Stimulated activated CD4-positive, alpha-beta T cell treated with anti-CD3 and anti-CD28 coated beads, TNF-alpha, amount 100 ng/mL, for 24 hours (primary cell): ENCODE measurements around the gene AGAP1.

ENCODE experiments used
- DNase-seq, 3 experiments: peaks; one replicate each; pipeline ENCODE4 v3.0.0-alpha.2; 2020; ENCODE audit warnings: low read depth in 3 of 3

AGAP1 gene

GRCh38 chr2:236170590-236171165 lies 676.8 kb downstream of the AGAP1 start:
- DNase-seq = no peak

GRCh38 chr2:236171181-236171679 lies 677.4 kb downstream of the AGAP1 start:
- DNase-seq = no peak

GRCh38 chr2:236171680-236172254 lies 677.9 kb downstream of the AGAP1 start:
- DNase-seq = no peak

- no peak for DNase-seq
Observed at GRCh38 chr2:236172255-236173035, 678.6 kb downstream of the AGAP1 start.

- no peak for DNase-seq
Observed at GRCh38 chr2:236173036-236173728, 679.3 kb downstream of the AGAP1 start.

- DNase-seq = no peak
Observed at GRCh38 chr2:236173729-236174607, 680.1 kb downstream of the AGAP1 start.

GRCh38 chr2:236175548-236176150 lies 681.8 kb downstream of the AGAP1 start:
- no peak for DNase-seq

- no peak for DNase-seq
Observed at GRCh38 chr2:236176417-236176816, 682.6 kb downstream of the AGAP1 start.

GRCh38 chr2:236176951-236177350 lies 683.1 kb downstream of the AGAP1 start:
- no peak for DNase-seq

- DNase-seq = peak in 1 of 3 experiments; percentile 50
Observed at GRCh38 chr2:236177604-236177966, 683.7 kb downstream of the AGAP1 start.

- peak in 1 of 3 experiments; percentile 45 for DNase-seq
Observed at GRCh38 chr2:236177967-236178889, 684.4 kb downstream of the AGAP1 start.

GRCh38 chr2:236178890-236179235 lies 685.0 kb downstream of the AGAP1 start:
- no peak for DNase-seq

GRCh38 chr2:236179236-236180075 lies 685.6 kb downstream of the AGAP1 start:
- DNase-seq = no peak

GRCh38 chr2:236180076-236180816 lies 686.4 kb downstream of the AGAP1 start:
- no peak for DNase-seq

GRCh38 chr2:236180831-236181453 lies 687.1 kb downstream of the AGAP1 start:
- peak in 1 of 3 experiments; percentile 35 for DNase-seq
